PC-9 (cell line): ENCODE data around the gene ADAMTS2.

Experiments
- CTCF ChIP-seq: fragments of 200-600 bp; sonication (generic); conservative IDR thresholded peaks from 2 replicates; pipeline ENCODE4 v1.6.1; 2017; ENCODE audit warnings: mixed run types, antibody characterized with exemption, mild to moderate bottlenecking, moderate library complexity
- EZH2 ChIP-seq: fragments of 200-600 bp; sonication (generic); IDR thresholded peaks from 2 replicates; pipeline ENCODE4 v1.8.0; 2017; ENCODE audit warnings: antibody characterized with exemption, low read depth

- no peak for TF ChIP-seq EZH2
- TF ChIP-seq CTCF = no peak
Observed at GRCh38 chr5:179241175-179241574, 104.1 kb downstream of the ADAMTS2 start.
